ENCODE measurements around the gene POLR1A. TPM values are rescaled to one million over a fixed set of nuclear protein-coding genes. Genes with fewer than 3 reads are reported as not detected.

The POLR1A gene
- total RNA-seq, 2 experiments from 2014 or later = 41.8 to 42.1 TPM

- peaks cover 70% of the 10 kb centered on the region for H3K36me3 Mint-ChIP-seq (ENCODE audit: low read depth)
- ChIA-PET POLR2A (interaction anchor here (2.0 to 2.1 kb wide), 2 partner anchors 66 to 151 kb away, joined by 6 to 8 read pairs; partner anchors contain the start of genes POLR1A, PTCD3 and ST3GAL5), CTCF (interaction anchor here (1.1 to 2.7 kb wide), 4 partner anchors 39 to 213 kb away, joined by 3 to 19 read pairs (median 10); partner anchors contain the start of gene ST3GAL5)
- H3K27me3 Mint-ChIP-seq = no peaks in the 10 kb centered on the region
- TF ChIP-seq, protein P1, sequence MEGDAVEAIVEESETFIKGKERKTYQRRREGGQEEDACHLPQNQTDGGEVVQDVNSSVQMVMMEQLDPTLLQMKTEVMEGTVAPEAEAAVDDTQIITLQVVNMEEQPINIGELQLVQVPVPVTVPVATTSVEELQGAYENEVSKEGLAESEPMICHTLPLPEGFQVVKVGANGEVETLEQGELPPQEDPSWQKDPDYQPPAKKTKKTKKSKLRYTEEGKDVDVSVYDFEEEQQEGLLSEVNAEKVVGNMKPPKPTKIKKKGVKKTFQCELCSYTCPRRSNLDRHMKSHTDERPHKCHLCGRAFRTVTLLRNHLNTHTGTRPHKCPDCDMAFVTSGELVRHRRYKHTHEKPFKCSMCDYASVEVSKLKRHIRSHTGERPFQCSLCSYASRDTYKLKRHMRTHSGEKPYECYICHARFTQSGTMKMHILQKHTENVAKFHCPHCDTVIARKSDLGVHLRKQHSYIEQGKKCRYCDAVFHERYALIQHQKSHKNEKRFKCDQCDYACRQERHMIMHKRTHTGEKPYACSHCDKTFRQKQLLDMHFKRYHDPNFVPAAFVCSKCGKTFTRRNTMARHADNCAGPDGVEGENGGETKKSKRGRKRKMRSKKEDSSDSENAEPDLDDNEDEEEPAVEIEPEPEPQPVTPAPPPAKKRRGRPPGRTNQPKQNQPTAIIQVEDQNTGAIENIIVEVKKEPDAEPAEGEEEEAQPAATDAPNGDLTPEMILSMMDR (IDR thresholded peaks at IDR 0.05) = no peak
- intact Hi-C loops (cut with micrococcal nuclease) = loop anchor here (5.0 kb wide), 2 partner anchors 43 to 213 kb away; no protein-coding TSS in a partner anchor
- no peak overlapping the region for H3K4me3 Mint-ChIP-seq
- H3K9me3 Mint-ChIP-seq = no peaks in the 10 kb centered on the region
- ATAC-seq = no peak
- H3K27ac Mint-ChIP-seq = peak overlapping the region; percentile 97
- H3K4me1 Mint-ChIP-seq (ENCODE audit: low read depth) = peaks cover 73% of the 10 kb centered on the region
- no peak for DNase-seq
These were observed 65.6 kb downstream of the POLR1A start for GRCh38 chr2:86039963-86040655.

GRCh38 chr2:86039178-86039962, 66.3 kb downstream of the POLR1A start:
- ChIA-PET POLR2A (interaction anchor here (1.0 to 2.1 kb wide), 3 partner anchors 67 to 153 kb away, joined by 5 to 8 read pairs (median 6); partner anchors contain the start of genes POLR1A, PTCD3 and ST3GAL5), CTCF (interaction anchor here (1.0 to 1.1 kb wide), 3 partner anchors 41 to 153 kb away, joined by 3 to 4 read pairs (median 4); no protein-coding TSS in a partner anchor)
- Mint-ChIP-seq H3K4me3 (no peak overlapping the region), H3K27me3 (no peaks in the 10 kb centered on the region), H3K9me3 (no peaks in the 10 kb centered on the region), H3K27ac (peak overlapping the region; percentile 97), H3K4me1 (ENCODE audit: low read depth) (peaks cover 79% of the 10 kb centered on the region), H3K36me3 (ENCODE audit: low read depth) (peaks cover 68% of the 10 kb centered on the region)
- ATAC-seq (no peak), DNase-seq (no peak)
- intact Hi-C loops (cut with micrococcal nuclease) = loop anchor here (5.0 kb wide), 2 partner anchors 42 to 212 kb away; no protein-coding TSS in a partner anchor
- TF ChIP-seq, protein P1 (IDR thresholded peaks at IDR 0.05) = no peak

- Mint-ChIP-seq H3K9me3 (no peaks in the 10 kb centered on the region), H3K4me3 (peak overlapping the region; percentile 11), H3K4me1 (ENCODE audit: low read depth) (peaks cover 85% of the 10 kb centered on the region), H3K36me3 (ENCODE audit: low read depth) (peaks cover 74% of the 10 kb centered on the region), H3K27ac (peak overlapping the region; percentile 97), H3K27me3 (no peaks in the 10 kb centered on the region)
- POLR2A ChIA-PET = interaction anchor here (1.0 to 3.1 kb wide), 4 partner anchors 22 to 152 kb away, joined by 3 to 19 read pairs (median 6); partner anchors contain the start of gene ST3GAL5
- ATAC-seq (peak; percentile 40), DNase-seq (peak; percentile 84)
- TF ChIP-seq, protein P1 (IDR thresholded peaks at IDR 0.05) = no peak
- intact Hi-C loops (cut with micrococcal nuclease) = loop anchor here (5.0 kb wide), 2 partner anchors 41 to 211 kb away; no protein-coding TSS in a partner anchor
- CTCF ChIA-PET = interaction anchor here (0.8 to 4.3 kb wide), 6 partner anchors 41 to 211 kb away, joined by 3 to 63 read pairs (median 4); partner anchors contain the start of gene ST3GAL5
These were observed 67.2 kb downstream of the POLR1A start for GRCh38 chr2:86038291-86039081.

DNA sequence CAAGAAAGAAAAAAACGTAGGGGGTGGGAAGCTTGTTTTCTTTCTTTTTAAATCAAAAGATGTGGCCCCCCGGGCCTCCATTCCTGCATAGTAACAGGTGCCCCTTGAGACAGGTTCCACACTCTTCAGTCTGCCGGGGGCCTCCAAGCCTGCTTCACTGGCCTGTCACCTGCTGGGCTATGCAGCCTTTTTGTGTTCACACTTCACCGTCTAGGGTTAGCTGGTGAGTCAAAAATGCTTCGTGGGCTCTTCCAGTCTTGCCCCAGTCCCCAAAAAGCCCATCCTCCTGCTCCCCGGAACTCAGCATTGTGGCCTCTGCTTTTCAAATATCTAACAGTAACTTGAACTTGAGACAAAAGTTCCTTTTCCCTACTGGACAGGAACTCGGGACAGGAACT, 67.9 kb downstream of the POLR1A start:
- ChIA-PET POLR2A (interaction anchor here (0.6 to 3.1 kb wide), 5 partner anchors 10 to 151 kb away, joined by 3 to 19 read pairs (median 3); partner anchors contain the start of gene ST3GAL5), CTCF (interaction anchor here (0.6 to 4.3 kb wide), 8 partner anchors 10 to 210 kb away, joined by 3 to 63 read pairs (median 4); partner anchors contain the start of gene ST3GAL5)
- H3K36me3 Mint-ChIP-seq (ENCODE audit: low read depth) = peaks cover 76% of the 10 kb centered on the region
- intact Hi-C loops (cut with micrococcal nuclease) = loop anchor here (2.0 to 5.0 kb wide), 3 partner anchors 40 to 210 kb away; no protein-coding TSS in a partner anchor
- H3K4me1 Mint-ChIP-seq (ENCODE audit: low read depth) = peaks cover 89% of the 10 kb centered on the region
- H3K27me3 Mint-ChIP-seq = no peaks in the 10 kb centered on the region
- no peaks in the 10 kb centered on the region for H3K9me3 Mint-ChIP-seq
- peak overlapping the region; percentile 39 for H3K4me3 Mint-ChIP-seq
- H3K27ac Mint-ChIP-seq = peak overlapping the region; percentile 97
- peak; percentile 19 for ATAC-seq
- peak; percentile 44 for DNase-seq
- TF ChIP-seq, protein P1 (IDR thresholded peaks at IDR 0.05) = no peak
